22Rv1 (cell line): ENCODE results near the gene OR2AJ1.

ENCODE experiments used
- H3K27ac ChIP-seq: fragments of 450-650 bp; 2 replicates; pipeline ENCODE4 v1.5.1; 2017
- CTCF ChIP-seq: fragments of 450-650 bp; IDR thresholded peaks from 2 replicates; pipeline ENCODE4 v1.5.1; 2017; ENCODE audit warnings: mild to moderate bottlenecking
- ZFX ChIP-seq: fragments of 450-650 bp; IDR thresholded peaks from 2 replicates; pipeline ENCODE4 v1.6.1; 2017; ENCODE audit warnings: antibody characterized with exemption, borderline replicate concordance

OR2AJ1 gene, protein sequence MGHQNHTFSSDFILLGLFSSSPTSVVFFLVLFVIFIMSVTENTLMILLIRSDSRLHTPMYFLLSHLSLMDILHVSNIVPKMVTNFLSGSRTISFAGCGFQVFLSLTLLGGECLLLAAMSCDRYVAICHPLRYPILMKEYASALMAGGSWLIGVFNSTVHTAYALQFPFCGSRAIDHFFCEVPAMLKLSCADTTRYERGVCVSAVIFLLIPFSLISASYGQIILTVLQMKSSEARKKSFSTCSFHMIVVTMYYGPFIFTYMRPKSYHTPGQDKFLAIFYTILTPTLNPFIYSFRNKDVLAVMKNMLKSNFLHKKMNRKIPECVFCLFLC

DNA sequence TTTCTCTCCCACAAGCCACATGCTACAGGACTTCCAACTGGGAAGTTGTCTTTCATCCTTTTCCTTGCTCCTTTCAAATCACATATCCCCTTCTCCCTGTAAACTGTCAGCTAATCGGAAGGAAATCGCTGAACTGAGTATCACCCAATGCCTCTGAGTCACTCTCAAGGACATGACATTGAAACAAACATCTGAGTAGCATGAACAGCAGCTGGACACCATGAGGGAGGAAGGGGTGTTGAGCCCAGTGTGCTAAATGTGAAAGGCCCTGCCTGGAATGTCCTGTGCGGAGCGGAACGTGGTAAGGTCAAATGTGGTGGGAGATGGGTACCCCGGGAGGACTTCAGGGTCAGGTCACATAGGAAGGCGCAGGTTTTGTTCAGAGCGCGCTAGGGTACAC lies at the start of gene OR2AJ1:
Gene OR2AJ1 (plus strand): TSS at position 22 of the 400 bp plus-strand sequence. CDS start 8,880 bp downstream, outside the sequence.
- no peak for TF ChIP-seq CTCF
- TF ChIP-seq ZFX, result no peak
- H3K27ac ChIP-seq, result no peak within 1 kb of the TSS

GRCh38 chr1:247883346-247883745 lies 41.3 kb upstream of the OR2AJ1 start:
- TF ChIP-seq CTCF (no peak), ZFX (no peak)
- no peak overlapping the region for H3K27ac ChIP-seq

GRCh38 chr1:247884797-247885413 lies 39.8 kb upstream of the OR2AJ1 start:
- H3K27ac ChIP-seq, result no peak overlapping the region
- TF ChIP-seq CTCF (no peak), ZFX (no peak)

DNA sequence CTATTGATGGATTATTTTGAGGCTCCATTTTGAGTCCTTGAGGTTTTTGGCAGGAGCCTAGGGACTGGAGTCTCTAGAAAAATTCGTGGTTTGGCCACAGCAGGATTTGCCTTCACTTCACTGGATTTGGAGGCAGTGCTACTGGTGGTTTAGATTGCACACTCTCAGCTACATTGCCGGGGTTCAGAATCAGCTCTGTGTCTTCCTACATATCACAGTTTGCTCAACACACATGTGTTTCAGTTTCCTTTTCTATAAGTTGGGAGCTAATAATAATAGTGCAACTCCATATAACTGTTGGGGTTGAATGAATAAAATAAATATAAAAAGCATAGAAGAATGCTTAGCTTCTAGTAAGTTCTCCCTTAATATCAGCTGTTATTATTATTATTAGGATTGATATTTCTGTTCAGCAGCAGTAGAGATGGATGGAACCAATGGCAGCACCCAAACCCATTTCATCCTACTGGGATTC lies 29.5 kb upstream of the OR2AJ1 start, which contains the start of gene OR2W3:
Gene OR2W3 (plus strand): TSS at position 425 of the 475 bp plus-strand sequence. CDS start 0 bp downstream, at position 425.
- TF ChIP-seq ZFX (no peak), CTCF (no peak)
- no peak within 1 kb of the TSS for H3K27ac ChIP-seq

DNA sequence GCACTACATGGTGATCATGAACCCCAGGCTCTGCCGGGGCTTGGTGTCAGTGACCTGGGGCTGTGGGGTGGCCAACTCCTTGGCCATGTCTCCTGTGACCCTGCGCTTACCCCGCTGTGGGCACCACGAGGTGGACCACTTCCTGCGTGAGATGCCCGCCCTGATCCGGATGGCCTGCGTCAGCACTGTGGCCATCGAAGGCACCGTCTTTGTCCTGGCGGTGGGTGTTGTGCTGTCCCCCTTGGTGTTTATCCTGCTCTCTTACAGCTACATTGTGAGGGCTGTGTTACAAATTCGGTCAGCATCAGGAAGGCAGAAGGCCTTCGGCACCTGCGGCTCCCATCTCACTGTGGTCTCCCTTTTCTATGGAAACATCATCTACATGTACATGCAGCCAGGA lies 28.7 kb upstream of the OR2AJ1 start:
- H3K27ac ChIP-seq, result no peak overlapping the region
- no peak for TF ChIP-seq CTCF
- no peak for TF ChIP-seq ZFX

GRCh38 chr1:247904122-247904521 lies 20.6 kb upstream of the OR2AJ1 start:
- H3K27ac ChIP-seq, result no peak overlapping the region
- no peak for TF ChIP-seq CTCF
- no peak for TF ChIP-seq ZFX

DNA sequence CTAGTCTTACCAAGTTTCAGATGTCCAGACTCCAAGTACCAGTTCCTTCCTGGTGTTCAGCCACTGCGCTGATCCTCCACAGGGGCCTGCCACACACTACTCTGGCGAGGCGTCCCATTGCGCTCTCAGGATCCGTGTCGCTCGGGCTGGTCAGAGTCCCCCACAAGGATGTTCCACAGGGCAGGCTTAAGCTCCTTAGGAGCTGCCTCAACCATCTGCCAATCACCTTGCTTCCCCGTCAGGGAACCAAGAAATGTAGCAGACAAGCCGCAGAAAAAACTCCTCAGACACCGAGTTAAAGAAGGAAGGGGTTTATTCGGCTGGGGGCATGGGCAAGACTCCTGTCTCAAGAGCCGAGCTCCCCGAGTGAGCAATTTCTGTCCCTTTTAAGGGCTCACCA lies 19.5 kb upstream of the OR2AJ1 start:
- TF ChIP-seq CTCF (no peak), ZFX (no peak)
- H3K27ac ChIP-seq, result no peak overlapping the region
